ENCODE measurements around the gene CENPC. TPM values are rescaled to one million over a fixed set of nuclear protein-coding genes. Genes with fewer than 3 reads are reported as not detected.

Gene CENPC
- total and polyA plus RNA-seq, 2 of the 4 experiments (the other 2 are of a cell fraction), result 4.2 to 6.6 TPM

DNA sequence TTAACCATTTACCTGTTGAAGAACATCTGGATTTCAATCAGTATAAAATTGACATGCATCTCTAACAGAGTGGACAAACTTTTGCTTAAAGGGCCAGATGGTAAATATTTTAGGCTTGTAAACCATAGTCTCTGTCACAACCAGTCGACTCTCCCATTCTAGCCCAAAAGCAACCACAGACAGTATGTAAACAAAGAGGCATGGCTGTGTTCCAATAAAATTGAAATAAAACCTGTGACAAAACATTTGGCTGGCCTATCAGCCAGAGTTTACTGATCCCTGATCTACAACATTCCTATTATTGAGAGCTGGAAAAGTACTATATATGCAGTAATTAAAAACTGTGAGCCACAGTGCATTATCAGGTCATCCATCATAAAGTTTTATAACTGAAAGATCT, 3.2 kb downstream of the CENPC start:
- Histone ChIP-seq H3K9ac (ENCODE audit: low read depth, low read length) (no peak overlapping the region), H3K18ac (ENCODE audit: low read depth, low read length) (no peak overlapping the region), H4K8ac (ENCODE audit: low read depth in 2 of 2, low read length in 2 of 2) (no peak overlapping the region), H3K14ac (replicated peaks; ENCODE audit: low read depth, low read length) (no peak overlapping the region), H3K4me2 (ENCODE audit: low read depth, low read length) (no peak overlapping the region), H2AFZ (replicated peaks; ENCODE audit: low read length, poor library complexity) (no peak overlapping the region), H3K4me3 (ENCODE audit: insufficient read depth, low read depth, low read length) (no peak overlapping the region), H2BK5ac (ENCODE audit: low read depth, low read length, poor library complexity, severe bottlenecking) (no peak overlapping the region), H2BK15ac (ENCODE audit: low read depth, low read length) (no peak overlapping the region), H4K91ac (ENCODE audit: insufficient read depth, low read depth, low read length) (no peak overlapping the region), H2AK9ac (replicated peaks; ENCODE audit: low read depth, low read length, poor library complexity) (no peak overlapping the region), H3K23ac (ENCODE audit: low read depth, low read length) (no peak overlapping the region), H3K4ac (ENCODE audit: low read depth, low read length) (no peak overlapping the region), H3K4me1 (ENCODE audit: control insufficient read depth, insufficient read depth, low read length) (no peaks in the 10 kb centered on the region), H3K9me1 (ENCODE audit: insufficient read depth, low read length) (no peaks in the 10 kb centered on the region), H2BK20ac (ENCODE audit: low read depth, low read length) (no peak overlapping the region), H3K56ac (ENCODE audit: extremely low read depth, insufficient read depth, low read length) (no peak overlapping the region), H2BK120ac (ENCODE audit: low read depth, low read length) (no peak overlapping the region), H4K5ac (ENCODE audit: low read depth, low read length) (no peak overlapping the region), H3K9me3 (ENCODE audit: control insufficient read depth, insufficient read depth, low read length) (no peaks in the 10 kb centered on the region), H2AK5ac (ENCODE audit: low read depth, low read length) (no peak overlapping the region), H3K79me1 (ENCODE audit: low read depth in 1 of 2, low read length in 2 of 2) (peaks cover 0 to 10% of the 10 kb centered on the region in 2 experiments; a peak in 2 of 4 replicates), H3K27me3 (ENCODE audit: control insufficient read depth, insufficient read depth, low read length) (no peaks in the 10 kb centered on the region), H4K20me1 (ENCODE audit: insufficient read depth, low read length) (no peaks in the 10 kb centered on the region), H3K27ac (ENCODE audit: insufficient read depth, low read length) (no peak overlapping the region), H3K36me3 (ENCODE audit: control insufficient read depth, insufficient read depth, low read length) (peaks cover 8% of the 10 kb centered on the region)
- DNase-seq, result no peak
- intact Hi-C loops (cut with micrococcal nuclease) (loop anchor here (5.0 kb wide), 1 partner anchor 85 kb away; no protein-coding TSS in a partner anchor), dilution Hi-C loops (cut with HindIII; ENCODE audit: low sequenced_read_pairs, unreplicated experiment) (no loop called here), in situ Hi-C loops (cut with MboI; ENCODE audit: low sequenced_read_pairs) (no loop called here)
- ChIA-PET CTCF (interaction anchor here (0.5 kb wide), 1 partner anchor 11 kb away, joined by 3 read pairs; no protein-coding TSS in a partner anchor), POLR2A (ENCODE audit: unreplicated experiment) (no interaction called here)
- TF ChIP-seq MXI1 (IDR thresholded peaks at IDR 0.05; ENCODE audit: borderline replicate concordance, low read depth, low read length), result no peak
- BruUV-seq (replicated peaks), result no TSS peak
- WGBS, 2 experiments (ENCODE audit: extremely low coverage in 2 of 2, insufficient read length in 1 of 2), result no CpG with 5 or more reads among the region's 1 CpG
- ATAC-seq (ENCODE audit: low read depth), result no peak
